ENCODE measurements around the gene PKM.

Gene PKM

DNA sequence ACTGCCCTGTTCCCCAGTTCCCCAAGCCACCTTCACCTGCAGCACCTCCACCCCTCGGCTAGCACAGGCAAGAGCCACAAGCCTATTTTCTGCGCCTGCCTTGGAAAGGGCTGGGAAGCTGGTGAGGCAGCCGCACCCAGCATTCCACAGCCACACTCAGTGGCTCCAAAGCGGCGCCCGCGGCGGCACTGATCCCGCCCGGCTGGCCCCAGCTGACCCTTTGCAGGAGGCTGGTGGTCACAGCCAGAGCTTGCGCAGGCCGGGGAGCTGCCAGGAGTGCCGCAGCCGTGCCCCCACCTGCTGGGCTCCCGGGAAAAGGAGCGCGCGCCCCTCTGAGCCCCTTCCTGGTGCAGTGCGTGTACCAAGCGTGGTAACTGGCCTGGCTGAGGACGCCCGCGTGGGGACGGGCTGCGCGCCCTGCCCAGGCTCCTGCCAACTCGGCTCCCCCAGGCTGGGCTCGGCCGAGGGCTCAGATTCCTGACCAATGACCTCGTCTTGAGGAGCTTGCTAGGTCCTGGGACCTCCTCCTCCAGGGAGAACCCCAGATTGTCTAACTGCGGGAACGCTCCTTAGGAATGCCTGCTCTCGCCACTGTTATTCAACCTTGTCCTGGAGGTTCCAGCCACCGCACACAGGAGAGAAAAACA is 46.7 kb downstream of the PKM start:
- DNase-seq: peak in 1 of 2 donors; percentile 65
- peak overlapping the region; percentile 27 to 39 for H3K4me3 ChIP-seq

GRCh38 chr15:72183781-72184164 is 47.2 kb downstream of the PKM start:
- H3K4me1 ChIP-seq: peaks cover 0 to 34% (median 20%) of the 10 kb centered on the region in 4 donors
- peaks cover 0 to 22% of the 10 kb centered on the region in 2 donors for H3K27me3 ChIP-seq
- no peak for DNase-seq
- no peak overlapping the region for H3K27ac ChIP-seq
- H3K9me3 ChIP-seq: no peaks in the 10 kb centered on the region
- no peak for TF ChIP-seq CTCF (IDR thresholded peaks at IDR 0.05)
- intact Hi-C loops (cut with DNase I; ENCODE audit: low total_unique reads): no loop called here
- peak overlapping the region in 1 of 2 donors; percentile 39 for H3K4me3 ChIP-seq
- H3K36me3 ChIP-seq: no peaks in the 10 kb centered on the region

More for the DNA sequence above, 46.7 kb downstream of the PKM start:
- H3K27ac ChIP-seq: no peak overlapping the region
- no peaks in the 10 kb centered on the region for H3K36me3 ChIP-seq
- intact Hi-C loops (cut with DNase I; ENCODE audit: low total_unique reads): no loop called here
- H3K27me3 ChIP-seq: peaks cover 0 to 22% of the 10 kb centered on the region in 2 donors
- peaks cover 0 to 32% (median 20%) of the 10 kb centered on the region in 4 donors for H3K4me1 ChIP-seq
- TF ChIP-seq CTCF (IDR thresholded peaks at IDR 0.05): no peak
- H3K9me3 ChIP-seq: no peaks in the 10 kb centered on the region

GRCh38 chr15:72182673-72183072 is 48.3 kb downstream of the PKM start:
- Histone ChIP-seq H3K9me3 (no peaks in the 10 kb centered on the region), H3K36me3 (no peaks in the 10 kb centered on the region), H3K27ac (no peak overlapping the region), H3K4me3 (no peak overlapping the region), H3K4me1 (peaks cover 0 to 34% (median 20%) of the 10 kb centered on the region in 4 donors), H3K27me3 (peaks cover 0 to 22% of the 10 kb centered on the region in 2 donors)
- intact Hi-C loops (cut with DNase I; ENCODE audit: low total_unique reads): no loop called here
- no peak for DNase-seq
- no peak for TF ChIP-seq CTCF (IDR thresholded peaks at IDR 0.05)

- Histone ChIP-seq H3K9me3 (no peaks in the 10 kb centered on the region), H3K27me3 (peaks cover 0 to 24% of the 10 kb centered on the region in 2 donors), H3K36me3 (no peaks in the 10 kb centered on the region), H3K27ac (no peak overlapping the region), H3K4me1 (peaks cover 0 to 34% (median 20%) of the 10 kb centered on the region in 4 donors), H3K4me3 (no peak overlapping the region)
- no peak for TF ChIP-seq CTCF (IDR thresholded peaks at IDR 0.05)
- DNase-seq: no peak
- intact Hi-C loops (cut with DNase I; ENCODE audit: low total_unique reads): no loop called here
Observed at GRCh38 chr15:72182244-72182643, 48.7 kb downstream of the PKM start.

- no peak overlapping the region for H3K27ac ChIP-seq
- H3K27me3 ChIP-seq: peaks cover 0 to 24% of the 10 kb centered on the region in 2 donors
- intact Hi-C loops (cut with DNase I; ENCODE audit: low total_unique reads): no loop called here
- DNase-seq: no peak
- TF ChIP-seq CTCF (IDR thresholded peaks at IDR 0.05): no peak
- H3K36me3 ChIP-seq: no peaks in the 10 kb centered on the region
- no peak overlapping the region for H3K4me3 ChIP-seq
- no peaks in the 10 kb centered on the region for H3K9me3 ChIP-seq
- peaks cover 0 to 41% (median 20%) of the 10 kb centered on the region in 4 donors for H3K4me1 ChIP-seq
Observed at GRCh38 chr15:72180761-72181324, 50.1 kb downstream of the PKM start.
